Renal cortex interstitium (tissue), 11 donors: ENCODE data around the gene SLC6A7. TPM values are rescaled to one million over a fixed set of nuclear protein-coding genes. Genes with fewer than 3 reads are reported as not detected.
"Not testable (repeated sequence)": the region's sequence is repeated elsewhere in the genome, so short reads cannot be mapped to it uniquely, and the experiment has no call there.

ENCODE experiments used
- DNase-seq, 11 donors: peaks; one replicate each; pipeline ENCODE4 v3.0.0-alpha.2; 2013; ENCODE audit warnings: low read depth in 9 of 11, low spot score in 4 of 11; ENCODE audit errors: extremely low read depth in 1 of 11
- polyA plus RNA-seq, 3 donors: library from polyadenylated mRNA; unstranded; fragments of 120-200 nt; gene quantifications; one replicate each; pipeline ENCODE4 v1.2.1, GENCODE V29; 2013; ENCODE audit not compliant: insufficient read length in 3 of 3

The SLC6A7 gene
- polyA plus RNA-seq, 3 donors = 0.11 to 0.22 (median 0.17) TPM

DNA sequence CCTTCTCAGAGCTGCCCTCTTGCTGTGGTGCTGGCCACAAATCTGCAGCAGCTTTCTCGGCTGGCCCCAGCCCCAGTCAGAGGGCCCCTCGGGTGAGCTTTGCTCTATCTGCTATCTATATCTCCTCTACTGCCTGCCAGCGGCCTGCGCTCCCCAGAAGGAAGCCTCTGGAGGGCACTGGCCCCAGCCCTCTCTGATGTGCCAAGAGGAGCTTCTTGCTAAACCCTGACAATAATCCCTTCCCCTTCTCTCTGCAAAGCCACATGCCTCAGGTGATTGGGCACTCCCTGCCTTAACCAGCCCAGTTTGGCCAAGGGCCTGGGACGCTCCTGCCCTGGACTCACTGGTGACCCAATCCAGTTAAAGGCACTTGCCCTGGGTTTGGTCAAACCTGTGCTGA, 57.0 kb downstream of the SLC6A7 start:
- no peak for DNase-seq

DNA sequence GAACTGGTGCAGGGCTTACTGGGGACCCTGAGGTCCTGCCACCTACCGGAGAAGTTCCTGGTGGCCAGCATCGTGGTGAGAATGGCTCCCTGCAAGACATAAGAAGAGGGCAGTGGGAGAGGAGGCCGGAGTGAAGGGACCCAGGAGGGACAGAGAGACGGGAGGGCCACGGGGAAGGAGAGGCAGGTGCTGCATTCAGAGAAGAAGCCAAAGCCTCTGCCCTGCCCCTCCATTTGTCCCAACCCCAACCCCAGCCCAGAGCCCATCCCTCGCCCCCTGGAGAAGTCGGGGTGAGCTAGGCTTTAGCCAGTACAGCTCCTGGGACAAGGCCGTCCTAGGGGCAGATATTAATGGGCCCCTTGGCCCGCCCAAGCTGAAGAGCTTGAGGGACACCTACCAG, 57.9 kb downstream of the SLC6A7 start:
- no peak for DNase-seq

DNA sequence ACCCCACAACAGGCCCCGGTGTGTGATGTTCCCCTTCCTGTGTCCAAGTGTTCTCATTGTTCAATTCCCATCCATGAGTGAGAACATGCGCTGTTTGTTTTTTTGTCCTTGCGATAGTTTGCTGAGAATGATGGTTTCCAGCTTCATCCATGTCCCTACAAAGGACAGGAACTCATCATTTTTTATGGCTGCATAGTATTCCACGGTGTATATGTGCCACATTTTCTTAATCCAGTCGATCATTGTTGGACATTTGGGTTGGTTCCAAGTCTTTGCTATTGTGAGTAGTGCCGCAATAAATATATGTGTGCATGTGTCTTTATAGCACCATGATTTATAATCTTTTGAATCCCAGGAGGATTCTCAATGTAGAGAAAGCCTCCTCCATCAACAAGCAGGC, 58.6 kb downstream of the SLC6A7 start:
- not testable (repeated sequence) for DNase-seq

DNA sequence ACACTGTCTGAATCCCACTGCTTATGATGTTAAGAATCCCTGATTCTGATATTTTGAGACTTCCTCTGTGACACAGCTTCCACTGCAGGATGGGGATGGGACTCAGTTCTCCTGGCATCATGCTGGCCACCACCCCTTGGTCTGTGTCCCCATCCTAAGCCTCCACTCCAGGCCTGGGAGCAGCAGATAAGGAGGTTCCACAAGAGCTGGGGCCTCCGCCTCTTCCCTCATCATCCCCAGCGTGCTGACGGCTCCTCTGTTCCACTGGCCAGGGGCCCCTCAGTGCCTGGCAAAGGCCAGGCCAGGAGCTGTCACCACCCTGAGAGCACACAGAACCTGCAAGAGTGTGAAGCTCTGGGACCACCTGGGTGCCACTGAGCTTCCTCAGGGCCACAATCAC, 59.1 kb downstream of the SLC6A7 start:
- no peak for DNase-seq

DNA sequence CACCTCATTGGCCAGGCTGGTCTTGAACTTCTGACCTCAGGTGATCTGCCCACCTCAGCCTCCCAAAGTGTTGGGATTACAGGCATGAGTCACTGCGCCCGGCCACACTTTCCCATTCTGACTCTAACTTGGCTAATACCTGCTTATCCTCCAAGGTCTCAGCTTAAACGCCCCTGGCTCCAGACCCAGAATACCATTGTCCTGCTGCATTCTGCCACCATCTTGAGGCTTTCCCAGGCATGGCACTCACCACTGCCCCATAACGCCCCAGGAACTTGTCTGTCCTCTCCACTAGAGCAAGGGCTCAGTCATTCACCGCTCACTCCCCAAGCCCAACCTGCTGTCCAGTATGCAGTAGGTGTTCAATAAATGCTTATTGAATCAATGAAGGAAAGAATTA, 59.9 kb downstream of the SLC6A7 start:
- DNase-seq = no peak

DNA sequence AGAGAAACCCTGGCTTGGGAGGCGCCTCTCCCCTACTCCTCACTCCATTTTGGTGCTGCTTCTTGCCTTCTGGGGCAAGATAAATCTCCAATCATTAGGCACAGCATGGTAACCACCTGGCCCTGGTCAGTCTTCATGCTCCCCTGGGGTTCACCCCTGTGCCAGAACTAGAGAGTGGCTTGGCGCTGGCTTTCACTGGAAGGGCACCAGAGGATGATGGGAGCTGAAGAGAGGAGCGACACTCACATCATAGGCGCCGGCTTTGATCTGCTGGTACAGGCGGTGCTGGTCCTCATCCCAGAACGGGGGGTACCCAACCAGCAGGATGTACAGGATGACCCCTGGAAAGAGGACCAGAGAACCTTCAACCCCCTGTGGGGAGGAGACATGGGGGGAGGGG, 61.6 kb downstream of the SLC6A7 start:
- no peak for DNase-seq

DNA sequence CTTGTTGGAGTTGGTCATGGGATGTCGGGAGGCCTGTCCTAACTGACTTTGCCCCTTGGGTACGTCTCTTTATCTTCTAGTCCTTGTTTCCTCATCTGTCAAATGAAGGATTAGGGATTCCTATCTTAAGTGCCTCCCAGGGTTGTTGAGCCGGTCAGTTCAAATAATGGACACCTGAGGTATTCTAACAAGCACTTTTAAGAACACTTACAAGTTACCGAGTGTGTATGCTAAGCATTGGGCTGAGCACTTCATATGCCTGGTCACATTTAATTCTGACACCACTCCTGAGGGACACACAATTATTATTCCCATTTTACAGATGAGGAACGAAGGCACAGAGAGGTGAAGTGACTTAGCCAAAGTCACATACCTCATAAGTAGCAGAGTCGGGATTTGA, 62.6 kb downstream of the SLC6A7 start:
- DNase-seq = no peak

DNA sequence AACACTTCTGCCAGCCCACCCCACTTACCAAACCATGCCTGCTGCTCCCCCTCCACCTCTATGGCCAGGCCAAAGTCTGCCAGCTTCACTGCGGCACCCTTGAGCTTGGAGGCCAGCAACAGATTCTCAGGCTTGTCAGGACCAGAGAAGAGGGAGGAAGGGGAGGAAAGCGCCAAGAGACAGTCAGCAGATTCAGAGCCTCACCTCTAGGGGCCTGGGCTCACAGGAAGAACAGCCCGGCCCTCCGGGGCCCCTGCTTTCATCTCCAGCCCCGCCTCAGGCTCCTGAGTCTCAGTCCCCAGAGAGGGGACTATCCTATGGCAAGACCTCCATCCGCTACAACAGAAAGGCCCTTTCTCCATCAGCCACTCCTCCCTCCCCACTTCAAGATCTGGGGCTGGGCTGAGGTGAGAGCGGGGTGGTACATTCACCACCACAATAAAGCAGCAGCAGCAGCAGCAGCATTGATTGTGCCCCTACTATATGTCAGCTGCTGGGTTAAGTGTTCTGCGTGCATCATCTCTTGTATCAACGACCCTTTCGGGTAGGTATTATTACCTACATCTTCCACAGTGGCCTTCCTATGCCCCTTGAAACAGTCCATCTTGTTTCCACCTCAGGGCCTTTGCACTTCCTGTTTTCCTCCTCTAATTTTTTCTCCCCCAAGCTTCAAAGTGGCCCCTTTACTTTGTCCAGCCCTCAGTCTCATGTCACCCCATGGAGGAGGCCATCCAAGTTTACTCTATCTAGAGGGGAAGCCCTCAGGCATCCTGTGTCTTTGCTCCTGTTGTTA, 63.8 kb downstream of the SLC6A7 start:
- no peak for DNase-seq

DNA sequence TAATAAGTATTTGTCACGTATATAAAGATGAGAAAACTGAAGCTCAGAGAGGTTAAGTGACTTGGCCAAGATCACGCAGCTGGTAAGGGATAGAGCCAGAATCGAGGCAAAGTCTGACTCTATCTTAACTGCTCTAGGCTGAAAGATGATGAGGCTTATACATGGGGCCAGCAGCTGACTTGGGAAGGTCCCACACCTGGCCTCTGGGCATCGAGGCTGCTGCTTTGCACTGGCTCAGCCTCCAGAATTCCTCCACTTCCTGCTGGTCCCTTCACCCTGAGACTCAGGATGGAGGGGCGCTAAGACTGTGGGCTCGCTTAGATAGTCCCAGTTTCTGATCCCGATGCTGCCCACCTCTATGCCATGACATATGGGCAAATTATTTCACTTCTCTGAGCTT, 64.5 kb downstream of the SLC6A7 start:
- DNase-seq = no peak

DNA sequence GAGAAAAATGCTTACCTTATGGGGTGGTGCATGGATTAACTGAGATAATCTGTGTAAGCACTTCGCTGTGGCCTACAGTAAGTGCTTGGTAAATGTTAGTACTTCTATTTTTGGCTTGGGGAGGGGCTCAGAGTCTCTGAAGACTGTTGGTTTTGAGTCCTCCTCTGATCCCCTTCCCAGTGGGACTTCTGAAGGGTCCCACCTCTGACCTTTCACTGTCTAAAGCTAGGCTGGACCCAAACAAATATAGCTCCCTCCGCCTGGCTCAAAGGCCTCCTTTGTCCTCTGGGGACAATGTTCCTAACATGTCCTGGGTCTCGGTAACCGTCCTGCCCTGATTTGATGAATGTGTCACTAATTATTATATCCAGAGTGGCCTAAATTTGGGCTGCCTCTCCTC, 64.9 kb downstream of the SLC6A7 start:
- no peak for DNase-seq

DNA sequence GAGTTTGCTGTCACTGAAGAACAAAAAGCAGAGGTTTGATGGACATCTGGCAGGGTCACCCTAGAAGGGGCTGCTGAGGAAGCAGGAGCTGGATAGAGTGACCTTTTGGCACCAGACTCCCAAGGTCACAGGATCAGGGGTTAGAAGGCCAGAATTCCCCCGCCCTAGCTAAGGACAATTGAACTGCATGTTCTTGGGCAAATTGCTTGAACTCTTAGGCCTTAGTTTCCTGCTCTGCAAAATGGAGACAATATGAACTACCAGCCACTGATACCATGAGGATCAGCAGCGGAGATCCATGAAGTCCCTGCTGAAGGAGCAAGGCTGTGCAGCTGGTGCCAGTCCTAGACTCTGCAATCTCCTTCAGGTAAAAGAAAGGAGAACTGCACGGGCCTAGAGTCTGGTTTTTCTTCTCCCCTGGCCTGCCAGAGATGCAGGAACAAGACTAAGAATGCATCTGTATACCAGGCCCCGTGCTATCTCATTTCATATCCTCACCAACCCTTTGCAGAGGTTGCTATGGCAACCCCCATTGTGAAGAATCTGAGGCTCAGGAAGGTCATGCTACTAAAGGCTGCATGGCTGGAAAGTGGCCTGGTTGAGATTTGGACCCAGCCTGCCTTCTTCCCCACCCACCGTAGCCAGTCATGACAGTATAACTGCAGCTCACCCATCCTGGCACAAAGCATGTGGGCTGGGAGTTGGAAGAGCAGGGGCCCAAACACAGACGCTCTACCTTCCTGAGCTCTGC, 66.0 kb downstream of the SLC6A7 start:
- no peak for DNase-seq

DNA sequence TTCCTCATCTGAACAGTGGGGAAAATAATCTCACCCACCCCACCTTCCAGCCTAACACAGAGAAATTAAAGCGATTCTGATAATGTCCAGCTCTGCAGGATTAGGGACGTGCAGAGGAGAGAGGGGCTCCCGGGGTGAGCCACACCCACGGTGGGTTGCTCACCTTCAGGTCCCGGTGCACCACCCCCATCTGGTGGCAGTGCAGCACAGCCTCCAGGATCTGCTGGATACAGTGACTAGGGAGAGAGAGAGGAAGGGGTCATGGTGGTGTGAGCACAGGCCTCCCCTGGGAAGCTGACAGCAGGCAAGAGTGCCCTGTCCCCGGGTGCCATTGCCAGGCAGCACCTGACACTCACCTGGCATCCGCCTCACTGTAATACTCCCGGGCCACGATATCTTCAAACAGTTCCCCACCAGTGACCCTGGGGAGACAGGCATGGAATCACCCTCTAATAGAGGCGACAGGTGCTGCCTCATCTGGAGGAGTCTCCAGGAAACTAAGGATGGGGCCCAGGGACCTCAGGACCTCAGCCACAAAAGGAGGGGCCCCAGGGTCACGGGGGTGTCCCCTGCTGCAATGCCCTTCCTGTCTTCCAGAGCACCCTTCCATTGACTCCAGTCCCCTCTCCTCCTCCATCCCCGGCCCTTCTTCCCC, 66.7 kb downstream of the SLC6A7 start:
- no peak for DNase-seq

DNA sequence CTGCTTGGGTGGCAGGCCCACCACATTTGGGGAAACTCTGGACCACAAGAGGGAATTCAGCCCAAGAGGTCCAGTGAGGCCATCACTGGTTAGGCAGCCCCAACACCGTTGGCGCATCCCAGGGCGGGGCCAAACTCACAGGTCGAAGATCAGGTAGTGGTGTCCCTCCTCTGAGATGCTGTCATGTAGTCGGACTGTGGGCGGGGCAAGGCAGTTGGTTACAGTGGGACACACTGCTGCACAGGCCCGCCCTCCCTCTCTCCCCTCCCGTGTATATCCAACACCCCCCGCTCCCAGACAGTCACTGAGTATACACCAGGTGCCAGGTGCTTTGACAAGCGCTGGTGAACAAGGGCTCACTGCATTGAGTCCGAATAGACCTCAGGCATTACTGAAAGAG, 67.6 kb downstream of the SLC6A7 start:
- no peak for DNase-seq

DNA sequence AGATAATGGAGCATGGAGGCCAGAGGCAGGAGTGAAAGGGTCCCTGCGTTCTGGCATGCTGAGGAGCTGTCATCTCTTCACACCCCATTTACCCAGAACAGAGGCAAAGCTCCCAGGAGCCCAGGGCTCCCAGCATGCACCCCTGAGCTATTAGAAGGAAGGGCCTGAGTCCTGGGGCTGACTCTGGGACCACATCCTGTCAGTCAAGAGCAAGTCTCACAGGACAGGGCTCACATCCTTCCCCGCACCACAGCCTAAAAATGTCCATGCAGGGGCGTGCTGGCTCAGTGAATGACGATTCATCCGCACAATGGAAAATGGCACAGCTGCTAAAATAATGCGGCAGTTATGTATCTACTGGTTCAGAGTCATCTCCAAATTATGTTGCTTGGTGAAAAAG, 68.3 kb downstream of the SLC6A7 start:
- no peak for DNase-seq

Other genes starting within 250 kb of the SLC6A7 start
- under 1 TPM; 0.12 to 0.16 (median 0.14) TPM for gene PDE6A, start 245.3 kb upstream of the SLC6A7 start, polyA plus RNA-seq
- 10 to 100 TPM; 17.9 to 20.7 (median 19.9) TPM for gene SLC26A2, start 229.3 kb upstream of the SLC6A7 start, polyA plus RNA-seq
- 1 to 10 TPM; 5.8 to 6.6 (median 6.5) TPM for gene TIGD6, start 189.4 kb upstream of the SLC6A7 start, polyA plus RNA-seq
- gene HMGXB3, start 189.3 kb upstream of the SLC6A7 start, polyA plus RNA-seq = 10 to 100 TPM; 32.5 to 47.9 (median 40.2) TPM
- gene CSF1R, start 103.5 kb upstream of the SLC6A7 start, polyA plus RNA-seq = 10 to 100 TPM; 13.3 to 18.6 (median 15.9) TPM
- gene PDGFRB, start 34.2 kb upstream of the SLC6A7 start, polyA plus RNA-seq = 100 to 1,000 TPM; 118 to 152 (median 152) TPM
- gene CDX1, start 23.3 kb upstream of the SLC6A7 start, polyA plus RNA-seq = 1 to 10 TPM in 1 of 3 donors, under 1 TPM in 2; 0.69 to 1.0 (median 0.75) TPM
- 1 to 10 TPM; 3.8 to 4.9 (median 4.1) TPM for gene CAMK2A, start 99.7 kb downstream of the SLC6A7 start, polyA plus RNA-seq
- gene ARSI, start 112.8 kb downstream of the SLC6A7 start, polyA plus RNA-seq = 1 to 10 TPM; 2.6 to 4.3 (median 2.8) TPM
- gene TCOF1, start 167.6 kb downstream of the SLC6A7 start, polyA plus RNA-seq = 10 to 100 TPM; 36.9 to 39.5 (median 39.3) TPM
- gene CD74, start 222.8 kb downstream of the SLC6A7 start, polyA plus RNA-seq = 100 to 1,000 TPM; 215 to 372 (median 259) TPM